Body of pancreas (tissue), 4 donors: ENCODE measurements around the gene SLC38A9. TPM values are rescaled to one million over a fixed set of nuclear protein-coding genes. Genes with fewer than 3 reads are reported as not detected.
"Not testable (repeated sequence)": the region's sequence is repeated elsewhere in the genome, so short reads cannot be mapped to it uniquely, and the experiment has no call there.

Experiments used
- ATAC-seq: fragments of 150-250 bp; one replicate; pipeline ENCODE4 v1.9.1; 2016
- DNase-seq, 4 donors: peaks; one replicate each; pipeline ENCODE4 v3.0.0-alpha.2; 2019
- H3K27ac ChIP-seq, 4 donors: fragments of 200-600 bp; sonication (generic); 1 replicate in 3 of 4; 2 replicates in 1 of 4; pipeline versions ENCODE4 v1.5.1 to v1.6.1; 2016 to 2019; ENCODE audit warnings: mild to moderate bottlenecking in 1 of 4, mixed read lengths in 1 of 4, moderate library complexity in 1 of 4
- H3K27me3 ChIP-seq, 2 donors: fragments of 200-600 bp; sonication (generic); one replicate each; pipeline ENCODE4 v1.6.0; 2016; ENCODE audit warnings: mild to moderate bottlenecking in 1 of 2
- H3K36me3 ChIP-seq, 2 donors: fragments of 200-600 bp; sonication (generic); replicated peaks in 1 of 2; 2 replicates each; pipeline ENCODE4 v1.5.1; 2016; ENCODE audit warnings: low read depth in 2 of 2; ENCODE audit not compliant: insufficient read depth in 1 of 2
- H3K4me1 ChIP-seq: fragments of 200-600 bp; sonication (generic); one replicate; pipeline ENCODE4 v1.6.0; 2016
- H3K4me3 ChIP-seq, 2 donors: fragments of 200-600 bp; sonication (generic); 1 replicate in 1 of 2; 2 replicates in 1 of 2; pipeline ENCODE4 v1.5.1; 2016 to 2019
- H3K9me3 ChIP-seq, 3 donors: fragments of 200-600 bp; sonication (generic); 1 replicate in 2 of 3; 2 replicates in 1 of 3; pipeline ENCODE4 v1.5.1; 2016
- CTCF ChIP-seq, 7 experiments: fragments of 450-650 bp in 4 of 7; fragments of 200-600 bp in 3 of 7; sonication (generic) in 3 of 7; IDR thresholded peaks; one replicate each; pipeline ENCODE4 v1.5.1; 2016 to 2019; ENCODE audit warnings: antibody characterized with exemption in 7 of 7
- POLR2A ChIP-seq, 3 donors: fragments of 450-650 bp; IDR thresholded peaks; one replicate each; pipeline ENCODE4 v1.6.1; 2016; ENCODE audit warnings: antibody characterized with exemption in 3 of 3, mild to moderate bottlenecking in 2 of 3
- WGBS, 2 donors: methylation state at CpG; one replicate each; pipeline ENCODE4 v1.1.5; 2017; 5-methylcytosine and 5-hydroxymethylcytosine counted together
- intact Hi-C: fragments of 100-400 bp; cut with DNase I; formaldehyde crosslinking; loops from one replicate; pipeline ENCODE4 v1.15.1; 2023
- total RNA-seq, 2 donors: library from RNA; depleted of rRNA; stranded (reverse); fragments of >200 nt; gene quantifications; one replicate each; pipeline ENCODE4 v1.1.0, GENCODE V29; 2016

Gene SLC38A9
- total RNA-seq, 2 donors from 2014 or later: 33.5 to 43.8 TPM

DNA sequence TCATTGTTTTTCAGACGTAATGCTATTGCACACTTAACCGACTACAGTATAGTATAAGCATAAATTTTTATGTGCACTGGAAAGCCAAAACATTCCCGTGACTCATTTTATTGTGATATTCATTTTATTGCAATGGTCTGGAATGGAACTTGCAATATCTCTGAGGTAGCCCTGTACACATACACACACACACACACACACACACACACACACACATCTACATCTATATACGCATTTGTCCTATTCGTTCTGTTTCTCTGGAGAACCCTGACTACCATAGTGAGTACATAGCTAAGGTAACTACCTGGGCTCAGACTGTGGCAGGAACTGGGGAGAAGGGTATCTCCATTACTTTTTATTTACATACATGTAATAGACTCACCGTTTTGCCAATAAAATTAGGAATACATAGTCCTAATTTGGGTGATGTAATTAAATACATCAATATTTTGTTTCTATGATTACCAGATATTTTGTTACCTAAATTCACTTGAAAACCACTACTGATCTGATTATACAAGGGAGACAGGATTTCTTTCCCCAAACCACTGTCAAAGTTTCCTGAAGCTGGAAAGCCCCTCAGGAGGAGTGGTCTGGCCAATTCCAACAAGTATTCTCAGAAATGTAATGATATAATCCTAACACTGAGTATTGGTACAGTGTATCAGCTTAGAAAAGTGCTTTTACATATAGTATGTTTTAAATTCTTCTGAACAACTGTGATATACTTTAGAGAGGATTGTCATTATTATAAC, 103.4 kb downstream of the SLC38A9 start:
- intact Hi-C loops: no loop called here
- H3K9me3 ChIP-seq: no peaks in the 10 kb centered on the region
- ATAC-seq (no peak), DNase-seq (no peak)
- H3K4me3 ChIP-seq: no peak overlapping the region
- TF ChIP-seq POLR2A (IDR thresholded peaks at IDR 0.05) (no peak), CTCF (IDR thresholded peaks at IDR 0.05) (no peak)
- WGBS, 2 donors: 71 to 85% methylated on average over 6 of the region's 6 CpGs
- no peak overlapping the region for H3K27ac ChIP-seq
- H3K27me3 ChIP-seq: no peaks in the 10 kb centered on the region
- H3K36me3 ChIP-seq: no peaks in the 10 kb centered on the region
- no peaks in the 10 kb centered on the region for H3K4me1 ChIP-seq

DNA sequence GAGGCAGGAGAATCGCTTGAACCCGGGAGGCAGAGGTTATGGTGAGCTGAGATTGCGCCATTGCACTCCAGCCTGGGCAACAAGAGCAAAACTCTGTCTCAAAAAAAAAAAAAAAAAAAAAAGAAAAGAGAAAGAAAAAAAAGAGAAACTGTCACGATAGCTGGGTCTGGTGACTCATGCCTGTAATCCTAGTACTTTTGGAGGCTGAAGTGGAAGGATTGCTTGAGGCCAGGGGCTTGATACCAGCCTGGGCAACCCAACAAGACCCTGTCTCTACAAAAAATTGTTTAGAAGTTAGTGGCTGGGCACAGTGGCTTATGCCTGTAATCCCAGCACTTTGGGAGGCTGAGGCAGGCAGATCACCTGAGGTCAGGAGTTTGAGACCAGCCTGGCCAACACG, 104.8 kb downstream of the SLC38A9 start:
- H3K9me3 ChIP-seq, intact Hi-C loops, DNase-seq, ATAC-seq, H3K36me3 ChIP-seq, H3K27me3 ChIP-seq, H3K4me1 ChIP-seq, H3K4me3 ChIP-seq, H3K27ac ChIP-seq: not testable (repeated sequence)
- WGBS, 2 donors: 79 to 87% methylated on average over 4 to 5 of the region's 5 CpGs

DNA sequence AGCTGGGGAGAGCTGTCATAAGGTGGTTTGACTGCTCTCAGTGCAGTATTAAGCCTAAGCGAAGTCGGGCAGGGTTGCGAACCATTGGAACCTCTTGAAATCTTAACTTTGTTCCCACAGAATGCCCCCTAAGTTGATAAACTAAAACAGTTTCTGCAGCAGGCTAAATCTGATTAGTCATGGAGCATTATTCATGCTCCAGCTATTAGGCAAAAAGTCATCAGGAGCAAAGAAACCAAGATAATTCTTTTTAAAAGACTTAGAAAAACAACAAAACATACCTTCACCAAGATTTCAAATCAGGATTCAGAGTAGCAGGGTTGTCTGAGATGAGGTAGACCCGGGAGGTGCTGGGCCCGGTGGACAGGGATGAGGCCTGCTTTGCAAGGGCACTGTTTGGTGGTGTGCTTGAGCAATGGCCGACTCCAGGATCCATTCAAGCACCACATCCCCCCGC, 107.5 kb downstream of the SLC38A9 start:
- H3K36me3 ChIP-seq: no peaks in the 10 kb centered on the region
- TF ChIP-seq POLR2A (IDR thresholded peaks at IDR 0.05) (no peak), CTCF (IDR thresholded peaks at IDR 0.05) (no peak)
- DNase-seq (no peak), ATAC-seq (no peak)
- H3K27me3 ChIP-seq: no peaks in the 10 kb centered on the region
- no peaks in the 10 kb centered on the region for H3K9me3 ChIP-seq
- 90 to 91% methylated on average over 7 of the region's 7 CpGs for WGBS, 2 donors
- peak overlapping the region in 2 of 4 donors; percentile 30 to 36 for H3K27ac ChIP-seq
- intact Hi-C loops: no loop called here
- no peak overlapping the region for H3K4me3 ChIP-seq
- H3K4me1 ChIP-seq: peaks cover 28% of the 10 kb centered on the region

GRCh38 chr5:55603922-55604321, 108.2 kb downstream of the SLC38A9 start:
- DNase-seq (no peak), ATAC-seq (no peak)
- Histone ChIP-seq H3K27me3 (no peaks in the 10 kb centered on the region), H3K27ac (peak overlapping the region in 3 of 4 donors; percentile 43 to 86 (median 66)), H3K4me3 (no peak overlapping the region), H3K9me3 (no peaks in the 10 kb centered on the region), H3K4me1 (peaks cover 34% of the 10 kb centered on the region), H3K36me3 (no peaks in the 10 kb centered on the region)
- intact Hi-C loops: no loop called here
- 84 to 85% methylated on average over 5 of the region's 5 CpGs for WGBS, 2 donors
- TF ChIP-seq CTCF (IDR thresholded peaks at IDR 0.05) (no peak), POLR2A (IDR thresholded peaks at IDR 0.05) (no peak)

DNA sequence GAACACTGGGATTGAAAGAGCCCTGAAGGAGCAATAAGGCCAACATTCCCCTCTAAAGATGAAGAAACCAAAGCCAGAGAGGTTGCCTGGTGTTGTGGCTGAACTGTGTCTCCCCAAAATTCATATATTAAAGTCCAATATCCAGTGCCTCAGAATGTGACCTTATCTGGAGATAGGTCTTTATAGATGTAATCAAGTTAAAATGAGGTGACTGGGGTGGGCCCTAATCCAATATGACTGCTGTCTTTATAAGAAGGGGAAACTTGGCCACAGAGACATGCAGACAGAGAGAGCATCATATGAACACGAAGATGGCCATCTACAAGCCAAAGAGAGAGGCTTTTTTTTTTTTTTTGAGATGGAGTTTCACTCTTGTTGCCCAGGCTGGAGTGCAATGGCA, 110.5 kb downstream of the SLC38A9 start:
- Histone ChIP-seq H3K4me1 (peaks cover 46% of the 10 kb centered on the region), H3K27me3 (no peaks in the 10 kb centered on the region), H3K9me3 (no peaks in the 10 kb centered on the region), H3K27ac (peak overlapping the region; percentile 55 to 89 (median 76)), H3K4me3 (no peak overlapping the region), H3K36me3 (no peaks in the 10 kb centered on the region)
- intact Hi-C loops: no loop called here
- no peak for DNase-seq
- no peak for ATAC-seq
- TF ChIP-seq CTCF (IDR thresholded peaks at IDR 0.05): no peak
- no peak for TF ChIP-seq POLR2A (IDR thresholded peaks at IDR 0.05)
- WGBS, 2 donors: 77 to 80% methylated on average over 1 of the region's 1 CpG
